ENCODE results near the gene LCNL1. TPM values are rescaled to one million over a fixed set of nuclear protein-coding genes. Genes with fewer than 3 reads are reported as not detected.

The LCNL1 gene
- total and polyA plus RNA-seq, 10 of the 15 experiments (the other 5 are each of a cell fraction or from before 2014, with no cell fraction given): not detected

- Histone ChIP-seq H2AFZ (ENCODE audit: control insufficient read depth, low read depth, low read length) (no peak overlapping the region), H3K27me3 (replicated peaks in 1 of 2; ENCODE audit: control insufficient read depth in 2 of 2, insufficient read depth in 2 of 2, low read length in 1 of 2) (no peaks in the 10 kb centered on the region), H3K79me2 (ENCODE audit: control insufficient read depth, insufficient read depth, low read length) (no peaks in the 10 kb centered on the region), H3K4me3 (no peak overlapping the region), H3K4me1 (ENCODE audit: control insufficient read depth, insufficient read depth, low read length) (no peaks in the 10 kb centered on the region), H3K36me3 (ENCODE audit: control insufficient read depth in 2 of 2, insufficient read depth in 2 of 2, low read length in 1 of 2) (no peaks in the 10 kb centered on the region), H3K9ac (ENCODE audit: control insufficient read depth, insufficient read depth, low read length) (no peak overlapping the region), H3K4me2 (ENCODE audit: control insufficient read depth, insufficient read depth) (no peak overlapping the region), H3K9me3 (replicated peaks; ENCODE audit: control insufficient read depth, insufficient read depth, low read length) (no peaks in the 10 kb centered on the region; the same call in 2 of the 3 replicates), H3K27ac (ENCODE audit: control insufficient read depth, insufficient read depth) (no peak overlapping the region), H4K20me1 (ENCODE audit: control insufficient read depth, insufficient read depth) (no peaks in the 10 kb centered on the region)
- WGBS (ENCODE audit: insufficient coverage, insufficient replicate concordance, low lambda C conversion rate, missing lambda C conversion rate): 91% methylated on average over 37 of the region's 45 CpGs
- BruUV-seq (replicated peaks): no TSS peak
- no peak for ATAC-seq
- TF ChIP-seq GATAD2B (conservative IDR thresholded peaks at IDR 0.05; ENCODE audit: low read depth) (no peak), PBX3 (IDR thresholded peaks at IDR 0.05; ENCODE audit: insufficient replicate concordance, low read depth, low read length) (no peak), BCL11A (IDR thresholded peaks at IDR 0.05; ENCODE audit: low read depth, low read length) (no peak), E2F8 (IDR thresholded peaks at IDR 0.05; ENCODE audit: low read depth, partially characterized antibody) (no peak)
- SMC1A ChIA-PET (ENCODE audit: uncharacterized antibody, unreplicated experiment): no interaction called here
- POLR2A ChIA-PET: no interaction called here
- intact Hi-C loops (cut with micrococcal nuclease; ENCODE audit: unreplicated experiment) (no loop called here), in situ Hi-C loops (cut with MboI) (no loop called here)
- no peak for FAIRE-seq
- DNase-seq (ENCODE audit: low read depth, low spot score): no peak
- CTCF ChIA-PET: no interaction called here
- RAD21 ChIA-PET (ENCODE audit: unreplicated experiment): no interaction called here
Measured at GRCh38 chr9:137017791-137018497, 35.2 kb downstream of the LCNL1 start.
